Fibroblast of the aortic adventitia (primary cell): Measurements from ENCODE around the gene PRDM11. TPM values are rescaled to one million over a fixed set of nuclear protein-coding genes. Genes with fewer than 3 reads are reported as not detected.

ENCODE experiments used
- DNase-seq: peaks from one replicate; pipeline ENCODE4 v3.0.0-alpha.2; 2010; ENCODE audit warnings: low read depth
- H3K4me3 ChIP-seq: 2 replicates; pipeline ENCODE4 v1.5.1; 2011; ENCODE audit warnings: low read depth, mild to moderate bottlenecking, control low read depth, low read length, moderate library complexity
- total RNA-seq: library from RNA; depleted of rRNA; stranded (reverse); fragments of >200 nt; gene quantifications from 2 replicates; pipeline ENCODE4 v1.2.3, GENCODE V29; 2012; ENCODE audit warnings: low replicate concordance
- TF ChIP-seq, protein P1 (sequence below): IDR thresholded peaks from 2 replicates; pipeline ENCODE4 v1.5.1; 2011; ENCODE audit warnings: mild to moderate bottlenecking, low read length, control low read depth, inconsistent platforms; ENCODE audit not compliant: insufficient read depth

Gene PRDM11
- 3.4 and 5.3 TPM in 2 replicates for total RNA-seq

DNA sequence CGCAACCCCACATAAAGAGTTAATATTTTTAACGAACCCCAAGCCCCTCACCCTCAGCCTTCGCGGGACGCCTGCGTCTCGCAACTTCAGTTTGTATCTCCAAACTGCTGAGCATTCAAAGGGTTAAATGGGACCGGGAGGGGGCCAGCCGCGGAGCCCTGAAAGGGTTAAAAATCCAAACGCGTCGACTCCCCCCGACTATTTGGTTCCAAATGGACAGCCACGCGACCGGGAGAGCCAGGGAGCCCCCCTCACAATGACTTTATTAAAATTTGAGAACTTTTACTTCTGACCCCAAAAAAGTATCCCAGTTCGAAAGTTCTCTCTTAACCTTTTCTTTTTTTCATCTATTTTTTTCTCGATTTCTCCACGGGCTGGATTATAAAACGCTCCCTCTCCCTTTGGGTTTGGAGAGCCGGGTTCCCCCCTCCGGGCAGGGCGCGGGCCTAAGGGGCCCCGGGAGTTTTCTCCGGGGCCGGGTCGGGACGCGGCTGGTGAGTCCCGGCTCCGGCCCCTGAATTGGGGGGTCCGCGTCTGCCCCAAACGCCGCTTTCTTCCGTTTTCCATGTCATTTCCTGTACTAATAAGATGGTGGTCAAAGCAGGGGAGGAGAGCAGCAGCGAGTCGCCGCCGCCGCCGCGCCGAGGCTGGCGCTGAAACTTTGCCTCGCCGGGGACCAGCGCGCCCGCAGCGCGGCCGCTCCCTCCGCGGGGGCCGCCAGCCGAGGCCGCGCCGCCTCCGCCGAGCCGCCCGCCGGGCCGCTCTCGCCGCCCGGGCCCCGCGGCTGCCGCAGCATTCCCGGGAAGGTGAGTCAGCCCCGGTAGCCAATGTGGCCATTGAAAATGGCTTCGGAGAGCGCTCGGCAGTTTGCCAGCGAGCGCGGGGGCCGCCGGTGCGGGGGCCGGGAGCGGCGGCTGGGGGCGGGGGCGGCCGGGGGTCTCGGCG, at the start of gene PRDM11:
PRDM11 (plus strand) TSS at position 568 of the 945 bp plus-strand sequence. CDS start 35,128 bp downstream, outside the sequence.
- H3K4me3 ChIP-seq = peak within 1 kb of the TSS; percentile 79
- TF ChIP-seq, protein P1, sequence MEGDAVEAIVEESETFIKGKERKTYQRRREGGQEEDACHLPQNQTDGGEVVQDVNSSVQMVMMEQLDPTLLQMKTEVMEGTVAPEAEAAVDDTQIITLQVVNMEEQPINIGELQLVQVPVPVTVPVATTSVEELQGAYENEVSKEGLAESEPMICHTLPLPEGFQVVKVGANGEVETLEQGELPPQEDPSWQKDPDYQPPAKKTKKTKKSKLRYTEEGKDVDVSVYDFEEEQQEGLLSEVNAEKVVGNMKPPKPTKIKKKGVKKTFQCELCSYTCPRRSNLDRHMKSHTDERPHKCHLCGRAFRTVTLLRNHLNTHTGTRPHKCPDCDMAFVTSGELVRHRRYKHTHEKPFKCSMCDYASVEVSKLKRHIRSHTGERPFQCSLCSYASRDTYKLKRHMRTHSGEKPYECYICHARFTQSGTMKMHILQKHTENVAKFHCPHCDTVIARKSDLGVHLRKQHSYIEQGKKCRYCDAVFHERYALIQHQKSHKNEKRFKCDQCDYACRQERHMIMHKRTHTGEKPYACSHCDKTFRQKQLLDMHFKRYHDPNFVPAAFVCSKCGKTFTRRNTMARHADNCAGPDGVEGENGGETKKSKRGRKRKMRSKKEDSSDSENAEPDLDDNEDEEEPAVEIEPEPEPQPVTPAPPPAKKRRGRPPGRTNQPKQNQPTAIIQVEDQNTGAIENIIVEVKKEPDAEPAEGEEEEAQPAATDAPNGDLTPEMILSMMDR = no peak
- DNase-seq = peak; percentile 70

DNA sequence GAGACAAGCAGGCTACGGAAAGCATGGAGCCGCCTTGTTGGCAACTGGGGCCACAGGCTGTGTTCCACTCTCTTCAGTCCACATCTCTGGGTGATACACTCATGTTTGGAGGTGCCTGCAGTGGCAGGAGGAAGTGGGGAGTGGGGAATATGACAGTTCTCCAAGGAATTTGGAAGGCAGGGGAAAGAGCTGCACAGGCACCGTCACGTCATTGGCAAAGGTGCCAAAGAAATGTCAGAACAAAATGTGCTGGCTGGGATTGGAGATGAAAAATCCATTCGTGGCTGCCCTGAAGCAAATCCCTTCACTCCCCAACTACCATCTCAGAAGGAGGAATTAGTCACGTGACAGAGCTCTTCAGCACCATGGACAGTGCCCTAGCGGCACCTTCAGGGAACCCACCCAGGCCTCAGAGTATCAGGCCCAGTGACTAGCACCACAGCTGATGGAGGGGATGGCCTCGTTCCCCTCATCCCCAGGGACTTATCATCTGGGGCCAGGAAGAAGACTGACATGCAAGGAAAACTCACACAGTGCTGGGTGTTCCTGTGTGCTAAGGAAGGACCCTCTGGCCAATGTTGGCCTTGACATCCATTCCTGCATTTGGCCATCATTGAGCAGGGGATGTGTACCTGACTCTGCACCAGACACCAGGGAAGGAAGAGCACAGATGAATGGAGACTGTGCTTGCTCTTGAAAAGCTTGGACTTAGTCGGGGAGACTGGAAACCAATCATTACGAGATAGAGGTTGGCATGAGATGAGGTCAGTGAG, 48.5 kb upstream of the PRDM11 start:
- DNase-seq = peak; percentile 82
- TF ChIP-seq, protein P1 = no peak
- H3K4me3 ChIP-seq = no peak overlapping the region

DNA sequence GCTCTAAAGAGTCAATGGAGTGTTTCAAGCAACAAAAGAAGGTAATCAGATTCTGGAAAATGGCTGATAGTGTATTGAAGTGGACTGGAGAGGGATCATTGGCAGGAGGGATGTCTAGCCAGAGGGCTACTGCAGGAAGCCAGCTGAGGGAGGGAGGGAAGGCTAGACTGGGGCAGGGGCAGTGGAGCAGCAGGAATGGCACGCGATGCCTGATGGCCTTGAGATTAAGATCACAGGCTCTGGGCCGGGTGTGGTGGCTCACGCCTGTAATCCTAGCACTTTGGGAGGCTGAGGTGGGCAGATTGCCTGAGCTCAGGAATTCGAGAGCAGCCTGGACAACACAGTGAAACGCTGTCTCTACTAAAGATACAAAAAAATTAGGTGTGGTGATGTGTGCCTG, 47.5 kb upstream of the PRDM11 start:
- DNase-seq = no peak
- TF ChIP-seq, protein P1 = no peak
- no peak overlapping the region for H3K4me3 ChIP-seq

DNA sequence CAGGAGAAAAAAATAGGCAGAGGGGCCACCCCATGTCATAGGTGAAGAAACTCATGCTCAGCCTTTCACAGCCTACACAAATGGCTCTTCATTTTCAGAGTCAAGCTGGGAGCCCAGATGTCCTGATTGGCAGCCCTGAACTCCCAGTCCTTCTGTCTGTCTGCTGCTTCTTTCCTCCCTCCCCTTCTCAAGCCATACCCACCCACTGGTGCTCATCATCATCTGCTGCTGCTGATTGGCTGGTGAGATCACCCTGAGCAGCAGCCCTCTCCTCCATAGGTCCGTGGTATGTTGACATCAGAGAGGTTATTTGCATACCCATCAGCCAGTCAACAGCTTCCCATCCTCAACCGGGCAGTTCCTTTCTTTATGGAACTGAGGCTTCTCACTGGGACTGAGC, 46.1 kb upstream of the PRDM11 start:
- no peak overlapping the region for H3K4me3 ChIP-seq
- TF ChIP-seq, protein P1 = no peak
- peak; percentile 16 for DNase-seq

DNA sequence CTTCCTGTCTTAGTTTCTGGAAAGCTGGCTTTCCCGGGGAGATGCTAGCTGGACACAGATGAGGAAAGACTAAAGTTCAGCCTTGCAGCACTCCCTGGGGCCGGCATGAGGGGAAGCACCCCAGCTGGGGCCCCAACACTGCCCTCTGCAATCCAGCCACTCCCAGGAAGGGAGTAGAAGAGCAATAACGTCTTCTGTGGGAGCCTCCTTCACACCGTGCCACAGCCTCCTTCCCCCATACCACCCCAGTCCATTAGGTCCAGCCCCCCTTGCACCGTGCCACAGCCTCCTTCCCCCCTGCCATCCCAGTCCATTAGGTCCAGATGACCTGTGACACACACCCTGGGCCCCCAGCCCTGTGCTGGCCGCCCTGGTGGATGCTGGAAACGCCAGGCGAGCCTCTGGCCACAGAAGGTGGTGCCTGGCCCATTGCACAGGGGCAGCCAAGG, 44.1 kb upstream of the PRDM11 start:
- DNase-seq = no peak
- TF ChIP-seq, protein P1 = no peak
- no peak overlapping the region for H3K4me3 ChIP-seq

DNA sequence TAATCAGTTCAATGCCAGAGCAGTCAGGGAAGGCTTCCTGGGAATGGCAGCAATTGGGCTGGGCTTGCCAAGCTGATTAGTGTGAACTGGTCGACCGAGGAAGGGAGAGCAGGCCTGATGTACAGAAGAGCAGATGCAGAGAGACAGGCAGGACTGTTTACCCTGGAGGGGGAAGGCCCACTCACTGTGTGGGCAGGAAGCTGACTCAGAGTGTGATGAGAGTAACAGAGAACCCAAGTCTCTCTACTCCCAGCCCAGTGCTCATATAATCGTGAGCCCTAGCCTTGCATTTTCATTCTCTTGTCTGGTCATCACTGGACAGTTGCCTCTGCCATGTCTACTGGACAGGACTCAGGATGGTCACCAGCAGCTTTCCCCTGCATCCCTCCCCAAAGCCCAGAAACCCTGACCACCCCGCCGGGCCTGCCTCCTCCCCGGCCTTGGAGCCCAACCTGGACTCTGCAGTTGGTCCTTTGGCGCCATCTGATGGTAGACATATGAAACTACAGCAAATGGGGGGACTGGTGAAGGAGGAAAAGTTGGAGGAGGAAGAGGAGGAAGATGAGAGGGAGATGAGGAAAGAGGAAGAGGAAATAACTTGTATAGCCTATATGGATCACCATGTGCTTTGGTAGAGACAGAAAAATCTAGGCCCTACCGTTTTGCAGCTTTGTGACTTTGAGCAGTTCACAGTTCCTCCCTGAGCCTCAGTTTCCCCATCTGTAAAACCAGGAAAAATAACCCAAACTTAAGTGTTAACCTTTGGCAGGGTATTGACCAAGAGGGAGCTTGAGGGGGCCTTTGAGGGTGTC, 43.4 kb upstream of the PRDM11 start:
- DNase-seq = peak; percentile 82
- no peak overlapping the region for H3K4me3 ChIP-seq
- TF ChIP-seq, protein P1 = peak; percentile 94
